H9 (cell line): ENCODE data around the gene GPR137B. TPM values are rescaled to one million over a fixed set of nuclear protein-coding genes. Genes with fewer than 3 reads are reported as not detected.
A peak's percentile ranks its signal among the peaks of the same experiment; 100 is the strongest.

Experiments
- DNase-seq: peaks from one replicate; pipeline ENCODE4 v3.0.0-alpha.2; 2017
- H2AFZ ChIP-seq: one replicate; pipeline ENCODE4 v1.6.1; 2013; ENCODE audit warnings: mild to moderate bottlenecking, low read length, control low read depth, moderate library complexity
- H2AK5ac ChIP-seq: 2 replicates; pipeline ENCODE4 v1.6.1; 2013; ENCODE audit warnings: low read length, control low read depth, mixed read lengths; ENCODE audit not compliant: insufficient read length
- H2BK120ac ChIP-seq: one replicate; pipeline ENCODE4 v1.6.1; 2013; ENCODE audit warnings: low read depth, mild to moderate bottlenecking, low read length, control low read depth, inconsistent platforms; ENCODE audit not compliant: poor library complexity, severe bottlenecking
- H2BK12ac ChIP-seq: 2 replicates; pipeline ENCODE4 v1.6.1; 2013; ENCODE audit warnings: low read length, control low read depth, mixed read lengths, low read depth; ENCODE audit not compliant: insufficient read length
- H2BK15ac ChIP-seq: 2 replicates; pipeline ENCODE4 v1.6.1; 2013; ENCODE audit warnings: low read depth, low read length, control low read depth
- H2BK20ac ChIP-seq: one replicate; pipeline ENCODE4 v1.6.1; 2013; ENCODE audit warnings: low read depth, mild to moderate bottlenecking, low read length, control low read depth, inconsistent platforms; ENCODE audit not compliant: poor library complexity, severe bottlenecking
- H2BK5ac ChIP-seq: 2 replicates; pipeline ENCODE4 v1.6.1; 2013; ENCODE audit warnings: low read length, control low read depth, mixed read lengths; ENCODE audit not compliant: insufficient read length
- H3K14ac ChIP-seq: 2 replicates; pipeline ENCODE4 v1.6.1; 2013; ENCODE audit warnings: low read length, control low read depth; ENCODE audit not compliant: insufficient read depth
- H3K18ac ChIP-seq: 2 replicates; pipeline ENCODE4 v1.6.1; 2013; ENCODE audit warnings: low read depth, mild to moderate bottlenecking, mixed read lengths, low read length, control low read depth; ENCODE audit not compliant: insufficient read length
- H3K23ac ChIP-seq: 2 replicates; pipeline ENCODE4 v1.6.1; 2013; ENCODE audit warnings: low read length, control low read depth, mixed read lengths, low read depth; ENCODE audit not compliant: insufficient read length
- H3K23me2 ChIP-seq: 2 replicates; pipeline ENCODE4 v1.6.1; 2013; ENCODE audit warnings: low read depth, mild to moderate bottlenecking, mixed read lengths, low read length, control low read depth; ENCODE audit not compliant: insufficient read length, poor library complexity, severe bottlenecking
- H3K27ac ChIP-seq: 2 replicates; pipeline ENCODE4 v1.5.1; 2013; ENCODE audit warnings: low read length, control low read depth, mixed read lengths, low read depth; ENCODE audit not compliant: insufficient read length
- H3K27me3 ChIP-seq: 2 replicates; pipeline ENCODE4 v1.6.1; 2013; ENCODE audit warnings: low read length, control low read depth, inconsistent platforms; ENCODE audit not compliant: insufficient read depth
- H3K4ac ChIP-seq: 2 replicates; pipeline ENCODE4 v1.6.1; 2013; ENCODE audit warnings: low read depth, mild to moderate bottlenecking, control low read depth, inconsistent platforms, low read length, moderate library complexity
- H3K4me1 ChIP-seq: 2 replicates; pipeline ENCODE4 v1.6.1; 2013; ENCODE audit warnings: low read length, control low read depth, inconsistent platforms; ENCODE audit not compliant: insufficient read depth
- H3K4me2 ChIP-seq: 2 replicates; pipeline ENCODE4 v1.6.1; 2013; ENCODE audit warnings: low read length, control low read depth, mixed read lengths; ENCODE audit not compliant: insufficient read length, insufficient read depth
- H3K56ac ChIP-seq: 2 replicates; pipeline ENCODE4 v1.6.1; 2013; ENCODE audit warnings: low read depth, mild to moderate bottlenecking, mixed read lengths, low read length, control low read depth; ENCODE audit not compliant: insufficient read length
- H3K79me1 ChIP-seq: 2 replicates; pipeline ENCODE4 v1.6.1; 2013; ENCODE audit warnings: low read depth, mild to moderate bottlenecking, moderate library complexity, low read length, control low read depth, inconsistent platforms; ENCODE audit not compliant: insufficient read depth, poor library complexity, severe bottlenecking
- H3K79me2 ChIP-seq: 2 replicates; pipeline ENCODE4 v1.6.1; 2013; ENCODE audit warnings: low read length, control low read depth, inconsistent platforms; ENCODE audit not compliant: insufficient read depth
- H3K9ac ChIP-seq: 2 replicates; pipeline ENCODE4 v1.6.1; 2013; ENCODE audit warnings: low read length, control low read depth, mixed read lengths; ENCODE audit not compliant: insufficient read length; ENCODE audit errors: extremely low read depth
- H3K9me3 ChIP-seq: one replicate; pipeline ENCODE4 v1.6.1; 2013; ENCODE audit warnings: low read depth, low read length, inconsistent platforms; ENCODE audit not compliant: control insufficient read depth
- H3T11ph ChIP-seq: one replicate; pipeline ENCODE4 v1.6.1; 2013; ENCODE audit warnings: mild to moderate bottlenecking, low read length, control low read depth, inconsistent platforms
- H4K20me1 ChIP-seq: one replicate; pipeline ENCODE4 v1.6.1; 2013; ENCODE audit not compliant: control insufficient read depth, insufficient read length, insufficient read depth
- H4K5ac ChIP-seq: 2 replicates; pipeline ENCODE4 v1.6.1; 2013; ENCODE audit warnings: low read depth, mild to moderate bottlenecking, mixed read lengths, low read length, control low read depth; ENCODE audit not compliant: insufficient read length
- H4K8ac ChIP-seq: replicated peaks from 2 replicates; pipeline ENCODE4 v1.6.1; 2013; ENCODE audit warnings: low read length, control low read depth, mixed read lengths, low read depth; ENCODE audit not compliant: insufficient read length
- H4K91ac ChIP-seq: 2 replicates; pipeline ENCODE4 v1.6.1; 2013; ENCODE audit warnings: low read depth, mild to moderate bottlenecking, moderate library complexity, mixed read lengths, low read length, control low read depth; ENCODE audit not compliant: insufficient read length
- H3K27ac Mint-ChIP-seq, 3 experiments: 2 replicates in 2 of 3; 3 replicates in 1 of 3; pipeline ENCODE4 v1.8.0; 2020 to 2021; ENCODE audit warnings: mixed read lengths in 3 of 3, mild to moderate bottlenecking in 1 of 3, moderate library complexity in 1 of 3
- H3K27me3 Mint-ChIP-seq: 2 replicates; pipeline ENCODE4 v1.8.0; 2021; ENCODE audit warnings: low read depth, mild to moderate bottlenecking, moderate library complexity, mixed read lengths
- H3K36me3 Mint-ChIP-seq, 3 experiments: 2 replicates in 2 of 3; 3 replicates in 1 of 3; pipeline ENCODE4 v1.8.0; 2020 to 2021; ENCODE audit warnings: low read depth in 3 of 3, mixed read lengths in 3 of 3; ENCODE audit not compliant: insufficient read depth in 1 of 3
- H3K4me1 Mint-ChIP-seq, 2 experiments: 2 replicates each; pipeline ENCODE4 v1.8.0; 2020; ENCODE audit warnings: mixed read lengths in 2 of 2
- H3K4me3 Mint-ChIP-seq, 2 experiments: 2 replicates in 1 of 2; 3 replicates in 1 of 2; pipeline ENCODE4 v1.8.0; 2020 to 2021; ENCODE audit warnings: mild to moderate bottlenecking in 2 of 2, mixed read lengths in 2 of 2, moderate library complexity in 1 of 2
- H3K9me3 Mint-ChIP-seq, 2 experiments: 2 replicates in 1 of 2; 3 replicates in 1 of 2; pipeline ENCODE4 v1.8.0; 2020; ENCODE audit warnings: mild to moderate bottlenecking in 2 of 2, mixed read lengths in 2 of 2, moderate library complexity in 1 of 2
- total RNA-seq: library from RNA; stranded (reverse); gene quantifications from 2 replicates; pipeline ENCODE4 v1.2.1, GENCODE V29; 2021
- TF ChIP-seq, protein P1 (sequence below): fragments of 200-600 bp; sonication (generic); conservative IDR thresholded peaks from 3 replicates; pipeline ENCODE4 v1.8.0; 2021; ENCODE audit warnings: antibody characterized with exemption, mild to moderate bottlenecking

Gene GPR137B
- total RNA-seq, 1 experiment from 2014 or later: 5.9 TPM

GRCh38 chr1:236172041-236172579, 29.8 kb downstream of the GPR137B start:
- Mint-ChIP-seq H3K9me3 (no peaks in the 10 kb centered on the region), H3K27ac (peak overlapping the region in 1 of 3 experiments; percentile 57; a peak in 1 of 7 replicates), H3K36me3 (peaks cover 0 to 10% (median 0%) of the 10 kb centered on the region in 3 experiments; a peak in 4 of 7 replicates), H3K4me1 (peaks cover 22 to 28% of the 10 kb centered on the region in 2 experiments), H3K4me3 (no peak overlapping the region), H3K27me3 (no peaks in the 10 kb centered on the region)
- Histone ChIP-seq H3K27ac (no peak overlapping the region), H3K4me2 (no peak overlapping the region), H2BK15ac (no peak overlapping the region), H3K4me1 (no peaks in the 10 kb centered on the region; the same call in 1 of the 2 replicates), H4K5ac (no peak overlapping the region), H4K8ac (no peak overlapping the region), H3K23ac (no peak overlapping the region), H3K79me1 (no peaks in the 10 kb centered on the region), H2BK12ac (no peak overlapping the region), H3K4ac (no peak overlapping the region), H2AK5ac (no peak overlapping the region), H3K27me3 (no peaks in the 10 kb centered on the region), H3K79me2 (no peaks in the 10 kb centered on the region), H2AFZ (no peak overlapping the region), H3K18ac (no peak overlapping the region), H3K14ac (no peak overlapping the region), H2BK5ac (no peak overlapping the region), H3K23me2 (no peaks in the 10 kb centered on the region), H3K56ac (no peak overlapping the region), H4K20me1 (no peaks in the 10 kb centered on the region), H3K9ac (no peak overlapping the region), H3K9me3 (no peaks in the 10 kb centered on the region), H4K91ac (no peak overlapping the region), H2BK20ac (no peak overlapping the region), H3T11ph (no peak overlapping the region), H2BK120ac (no peak overlapping the region)
- TF ChIP-seq, protein P1, sequence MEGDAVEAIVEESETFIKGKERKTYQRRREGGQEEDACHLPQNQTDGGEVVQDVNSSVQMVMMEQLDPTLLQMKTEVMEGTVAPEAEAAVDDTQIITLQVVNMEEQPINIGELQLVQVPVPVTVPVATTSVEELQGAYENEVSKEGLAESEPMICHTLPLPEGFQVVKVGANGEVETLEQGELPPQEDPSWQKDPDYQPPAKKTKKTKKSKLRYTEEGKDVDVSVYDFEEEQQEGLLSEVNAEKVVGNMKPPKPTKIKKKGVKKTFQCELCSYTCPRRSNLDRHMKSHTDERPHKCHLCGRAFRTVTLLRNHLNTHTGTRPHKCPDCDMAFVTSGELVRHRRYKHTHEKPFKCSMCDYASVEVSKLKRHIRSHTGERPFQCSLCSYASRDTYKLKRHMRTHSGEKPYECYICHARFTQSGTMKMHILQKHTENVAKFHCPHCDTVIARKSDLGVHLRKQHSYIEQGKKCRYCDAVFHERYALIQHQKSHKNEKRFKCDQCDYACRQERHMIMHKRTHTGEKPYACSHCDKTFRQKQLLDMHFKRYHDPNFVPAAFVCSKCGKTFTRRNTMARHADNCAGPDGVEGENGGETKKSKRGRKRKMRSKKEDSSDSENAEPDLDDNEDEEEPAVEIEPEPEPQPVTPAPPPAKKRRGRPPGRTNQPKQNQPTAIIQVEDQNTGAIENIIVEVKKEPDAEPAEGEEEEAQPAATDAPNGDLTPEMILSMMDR: no peak
- no peak for DNase-seq
